ENCODE results near the gene TFB1M. TPM values are rescaled to one million over a fixed set of nuclear protein-coding genes. Genes with fewer than 3 reads are reported as not detected.

Gene TFB1M
- total and polyA plus RNA-seq, 2 experiments from 2014 or later: 10.3 to 11.2 TPM

- H3K9me2 ChIP-seq (replicated peaks; ENCODE audit: insufficient read depth): no peaks in the 10 kb centered on the region
- H2AFZ ChIP-seq: no peak overlapping the region
- H3K79me2 ChIP-seq: peaks cover 20% of the 10 kb centered on the region
- 100% methylated on average over 1 of the region's 1 CpG for WGBS (ENCODE audit: low lambda C conversion rate, missing lambda C conversion rate)
- no peak overlapping the region for H3K27ac ChIP-seq
- H3K4me3 ChIP-seq: no peak overlapping the region
- no peaks in the 10 kb centered on the region for H4K20me1 ChIP-seq (ENCODE audit: insufficient read depth, poor library complexity, severe bottlenecking)
- no peaks in the 10 kb centered on the region for H3K9me3 ChIP-seq (ENCODE audit: low read depth)
- no peak for DNase-seq (ENCODE audit: low spot score)
- H3K36me3 ChIP-seq (replicated peaks; ENCODE audit: insufficient read depth, low read depth): no peaks in the 10 kb centered on the region
- TF ChIP-seq EZH2phosphoT487 (IDR thresholded peaks at IDR 0.05; ENCODE audit: low read depth, severe bottlenecking, unreplicated experiment) (no peak), EZH2 (IDR thresholded peaks at IDR 0.05; ENCODE audit: borderline replicate concordance) (no peak), CTCF (IDR thresholded peaks at IDR 0.05; ENCODE audit: poor library complexity) (no peak)
- no peak overlapping the region for H3K4me2 ChIP-seq
- H3K4me1 ChIP-seq (ENCODE audit: insufficient read depth): peaks cover 4% of the 10 kb centered on the region
- no peaks in the 10 kb centered on the region for H3K27me3 ChIP-seq
Observed at GRCh38 chr6:155316419-155316818, 2.1 kb upstream of the TFB1M start.

GRCh38 chr6:155315516-155315871 lies 1.2 kb upstream of the TFB1M start:
- WGBS (ENCODE audit: low lambda C conversion rate, missing lambda C conversion rate): 59% methylated on average over 3 of the region's 3 CpGs
- Histone ChIP-seq H3K36me3 (replicated peaks; ENCODE audit: insufficient read depth, low read depth) (no peaks in the 10 kb centered on the region), H3K9me2 (replicated peaks; ENCODE audit: insufficient read depth) (no peaks in the 10 kb centered on the region), H3K9me3 (ENCODE audit: low read depth) (no peaks in the 10 kb centered on the region), H3K4me2 (peak overlapping the region; percentile 69), H3K4me3 (peak overlapping the region; percentile 47), H4K20me1 (ENCODE audit: insufficient read depth, poor library complexity, severe bottlenecking) (no peaks in the 10 kb centered on the region), H2AFZ (peak overlapping the region; percentile 54), H3K4me1 (ENCODE audit: insufficient read depth) (peaks cover 4% of the 10 kb centered on the region), H3K79me2 (peaks cover 21% of the 10 kb centered on the region), H3K27ac (peak overlapping the region; percentile 80), H3K27me3 (no peaks in the 10 kb centered on the region)
- no peak for TF ChIP-seq EZH2 (IDR thresholded peaks at IDR 0.05; ENCODE audit: borderline replicate concordance)
- TF ChIP-seq EZH2phosphoT487 (IDR thresholded peaks at IDR 0.05; ENCODE audit: low read depth, severe bottlenecking, unreplicated experiment): no peak
- no peak for TF ChIP-seq CTCF (IDR thresholded peaks at IDR 0.05; ENCODE audit: poor library complexity)
- no peak for DNase-seq (ENCODE audit: low spot score)

- Histone ChIP-seq H3K9me3 (ENCODE audit: low read depth) (no peaks in the 10 kb centered on the region), H4K20me1 (ENCODE audit: insufficient read depth, poor library complexity, severe bottlenecking) (no peaks in the 10 kb centered on the region), H2AFZ (peak overlapping the region; percentile 54), H3K4me1 (ENCODE audit: insufficient read depth) (peaks cover 4% of the 10 kb centered on the region), H3K79me2 (peaks cover 21% of the 10 kb centered on the region), H3K27ac (peak overlapping the region; percentile 80), H3K36me3 (replicated peaks; ENCODE audit: insufficient read depth, low read depth) (no peaks in the 10 kb centered on the region), H3K27me3 (no peaks in the 10 kb centered on the region), H3K4me2 (peak overlapping the region; percentile 69), H3K4me3 (peak overlapping the region; percentile 47), H3K9me2 (replicated peaks; ENCODE audit: insufficient read depth) (no peaks in the 10 kb centered on the region)
- TF ChIP-seq EZH2 (IDR thresholded peaks at IDR 0.05; ENCODE audit: borderline replicate concordance) (no peak), EZH2phosphoT487 (IDR thresholded peaks at IDR 0.05; ENCODE audit: low read depth, severe bottlenecking, unreplicated experiment) (no peak), CTCF (IDR thresholded peaks at IDR 0.05; ENCODE audit: poor library complexity) (no peak)
- DNase-seq (ENCODE audit: low spot score): peak; percentile 77
- 7% methylated on average over 19 of the region's 20 CpGs for WGBS (ENCODE audit: low lambda C conversion rate, missing lambda C conversion rate)
Observed at GRCh38 chr6:155314773-155315515, 660 bp upstream of the TFB1M start.

Data from hepatocyte (in vitro differentiated cells).